D721Med (cell line): Measurements from ENCODE around the gene PRKAR1B.

Experiments used
- DNase-seq: peaks from one replicate; pipeline ENCODE4 v3.0.0; 2011; ENCODE audit warnings: low spot score; ENCODE audit not compliant: insufficient read length
- FAIRE-seq: peaks from 2 replicates; lab custom pipeline; 2011; peaks lifted over from hg19 to GRCh38; lab: Jason Lieb, UNC
- CTCF ChIP-seq: IDR thresholded peaks from 2 replicates; pipeline ENCODE4 v1.5.1; 2012; ENCODE audit warnings: mild to moderate bottlenecking, control low read depth; ENCODE audit not compliant: insufficient read depth; ENCODE audit errors: missing control alignments

PRKAR1B gene

GRCh38 chr7:772005-772294 lies 44.9 kb upstream of the PRKAR1B start:
- no peak for TF ChIP-seq CTCF
- no peak for DNase-seq
- FAIRE-seq: no peak

- FAIRE-seq (no peak), DNase-seq (no peak)
- TF ChIP-seq CTCF: no peak
These were observed 44.3 kb upstream of the PRKAR1B start for GRCh38 chr7:771234-772004.

DNA sequence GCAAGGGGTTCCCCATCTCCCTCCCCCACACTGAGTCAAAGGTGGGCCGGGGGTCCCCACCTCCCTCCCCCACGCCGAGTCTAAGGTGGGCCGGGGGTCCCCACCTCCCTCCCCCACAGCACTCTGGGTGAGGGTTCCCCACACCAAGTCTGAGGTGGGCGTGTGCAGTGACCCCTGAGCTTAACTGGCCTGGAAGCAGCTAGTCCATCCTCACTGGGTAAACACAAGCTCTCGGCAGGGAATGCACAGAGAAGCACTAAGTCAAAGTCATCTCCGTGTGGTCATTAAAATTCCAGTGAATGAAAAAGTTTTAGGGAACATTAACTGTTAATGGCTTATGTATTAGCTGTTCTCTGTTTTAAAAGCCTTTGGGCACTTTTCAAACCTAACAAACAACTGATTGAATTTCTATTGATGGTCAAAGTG lies 43.7 kb upstream of the PRKAR1B start:
- no peak for TF ChIP-seq CTCF
- no peak for DNase-seq
- no peak for FAIRE-seq

DNA sequence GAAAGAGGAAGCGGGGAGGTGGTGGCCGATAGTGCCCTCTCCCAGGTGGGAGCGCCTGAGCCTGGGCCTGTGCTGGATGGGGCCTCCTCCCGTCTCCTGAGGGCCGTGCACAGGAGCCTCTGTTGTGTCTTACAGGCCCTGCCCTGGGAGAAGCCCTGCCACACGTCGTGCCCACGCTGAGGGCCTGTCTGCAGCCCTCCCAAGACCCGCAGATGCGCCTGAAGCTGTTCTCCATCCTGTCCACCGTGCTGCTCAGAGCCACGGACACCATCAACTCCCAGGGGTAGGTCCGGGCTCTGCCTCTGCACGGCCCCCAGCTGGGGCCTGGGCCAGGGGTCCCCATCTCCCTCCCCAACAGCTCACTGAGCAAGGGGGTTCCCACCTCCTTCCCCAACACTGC lies 43.3 kb upstream of the PRKAR1B start:
- TF ChIP-seq CTCF: no peak
- FAIRE-seq: no peak

DNA sequence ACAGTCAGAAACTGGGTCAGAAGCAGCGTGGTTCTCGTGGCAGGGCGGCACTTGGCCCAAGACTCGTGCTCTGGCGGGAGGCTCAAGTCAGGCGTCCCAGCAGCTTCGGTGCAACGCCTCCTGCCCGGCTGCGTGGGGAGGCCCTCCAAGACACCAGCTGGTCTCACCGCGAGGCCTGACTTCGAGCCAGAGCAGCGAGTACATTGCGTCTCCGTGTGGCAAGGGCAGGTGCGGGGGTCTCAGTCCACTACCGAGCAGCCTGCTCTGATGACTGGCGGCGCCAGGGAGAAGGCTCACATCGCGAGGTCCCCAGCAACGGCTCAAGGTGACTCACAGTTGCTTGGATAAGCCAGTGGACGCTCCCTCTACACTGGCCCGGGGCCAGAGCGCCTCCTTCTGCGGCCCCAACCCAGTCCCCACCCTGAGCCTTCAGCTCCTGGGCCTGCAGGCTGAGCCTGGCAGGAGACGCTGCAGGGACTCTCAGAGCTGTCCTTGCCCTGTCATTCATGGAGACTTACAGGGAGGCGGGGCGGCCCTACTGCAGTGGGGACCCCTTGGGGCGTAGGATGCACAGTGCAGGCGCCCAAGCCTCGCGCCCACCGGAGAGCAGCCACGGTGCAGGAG lies 41.9 kb upstream of the PRKAR1B start:
- TF ChIP-seq CTCF: no peak
- FAIRE-seq (no peak), DNase-seq (no peak)

More for the DNA sequence above, 43.3 kb upstream of the PRKAR1B start:
- DNase-seq: no peak

GRCh38 chr7:767941-768731 lies 41.1 kb upstream of the PRKAR1B start:
- FAIRE-seq (no peak), DNase-seq (no peak)
- no peak for TF ChIP-seq CTCF
